ENCODE measurements around the gene HTR1B.

DNA sequence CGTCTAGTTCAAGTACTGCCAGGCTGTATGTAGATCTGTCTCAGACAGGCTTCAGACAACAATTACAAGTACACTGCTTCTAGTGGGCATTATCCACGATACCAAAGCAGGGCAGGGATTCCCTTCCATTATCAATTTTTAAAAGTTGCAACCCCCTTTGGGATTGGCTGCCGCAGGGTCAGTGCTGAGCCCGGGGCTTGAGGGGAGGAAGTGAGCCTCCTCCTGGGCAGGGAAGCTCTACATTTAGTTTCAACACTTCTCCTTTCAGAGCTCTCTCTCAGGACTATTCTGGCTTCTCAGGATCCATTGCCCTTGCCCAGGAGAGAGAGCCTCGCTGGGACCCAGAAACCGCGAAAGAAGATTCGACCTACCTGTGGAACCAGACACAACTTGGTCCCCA, 1.5 kb downstream of the HTR1B start:
- no peak for TF ChIP-seq CTCF (conservative IDR thresholded peaks at IDR 0.05 in 1 of 2, IDR thresholded peaks at IDR 0.05 in 1 of 2; ENCODE audit: extremely low read depth in 1 of 2, insufficient read depth in 1 of 2, low read depth in 1 of 2, low read length in 2 of 2)
- no peak for TF ChIP-seq EZH2 (IDR thresholded peaks at IDR 0.05; ENCODE audit: borderline replicate concordance, low read length)

All from mammary epithelial cell (primary cell).